Keratinocyte (primary cell): ENCODE results near the gene FSTL5.

ENCODE experiments used
- EZH2 ChIP-seq: IDR thresholded peaks from one replicate; pipeline ENCODE4 v1.6.1; 2012; ENCODE audit warnings: inconsistent platforms, mild to moderate bottlenecking, low read length, moderate library complexity
- TF ChIP-seq, protein P1 (sequence below), 3 experiments: IDR thresholded peaks in 1 of 3; conservative IDR thresholded peaks in 1 of 3; optimal IDR thresholded peaks in 1 of 3; 2 replicates in 2 of 3; 3 replicates in 1 of 3; pipeline versions ENCODE3 to v1.5.1; 2011; ENCODE audit warnings: low read length in 3 of 3, mild to moderate bottlenecking in 3 of 3, moderate library complexity in 2 of 3, control low read depth in 1 of 3, inconsistent platforms in 1 of 3; ENCODE audit not compliant: insufficient read depth in 2 of 3; ENCODE audit errors: extremely low read depth in 1 of 3

GRCh38 chr4:162046135-162046534 lies 117.7 kb downstream of the FSTL5 start:
- TF ChIP-seq, protein P1, sequence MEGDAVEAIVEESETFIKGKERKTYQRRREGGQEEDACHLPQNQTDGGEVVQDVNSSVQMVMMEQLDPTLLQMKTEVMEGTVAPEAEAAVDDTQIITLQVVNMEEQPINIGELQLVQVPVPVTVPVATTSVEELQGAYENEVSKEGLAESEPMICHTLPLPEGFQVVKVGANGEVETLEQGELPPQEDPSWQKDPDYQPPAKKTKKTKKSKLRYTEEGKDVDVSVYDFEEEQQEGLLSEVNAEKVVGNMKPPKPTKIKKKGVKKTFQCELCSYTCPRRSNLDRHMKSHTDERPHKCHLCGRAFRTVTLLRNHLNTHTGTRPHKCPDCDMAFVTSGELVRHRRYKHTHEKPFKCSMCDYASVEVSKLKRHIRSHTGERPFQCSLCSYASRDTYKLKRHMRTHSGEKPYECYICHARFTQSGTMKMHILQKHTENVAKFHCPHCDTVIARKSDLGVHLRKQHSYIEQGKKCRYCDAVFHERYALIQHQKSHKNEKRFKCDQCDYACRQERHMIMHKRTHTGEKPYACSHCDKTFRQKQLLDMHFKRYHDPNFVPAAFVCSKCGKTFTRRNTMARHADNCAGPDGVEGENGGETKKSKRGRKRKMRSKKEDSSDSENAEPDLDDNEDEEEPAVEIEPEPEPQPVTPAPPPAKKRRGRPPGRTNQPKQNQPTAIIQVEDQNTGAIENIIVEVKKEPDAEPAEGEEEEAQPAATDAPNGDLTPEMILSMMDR (optimal IDR thresholded peaks at IDR 0.05 in 1 of 3, IDR thresholded peaks at IDR 0.05 in 1 of 3, conservative IDR thresholded peaks at IDR 0.05 in 1 of 3; ENCODE audit: extremely low read depth in 1 of 3, insufficient read depth in 2 of 3, low read length in 3 of 3): no peak
- TF ChIP-seq EZH2: no peak
